OCI-LY1 (cell line): ENCODE measurements around the gene STK31.

ENCODE experiments used
- H2AFZ ChIP-seq: fragments of 200-600 bp; sonication (generic), shearing (Covaris generic); 2 replicates; pipeline ENCODE4 v1.6.0; 2014; ENCODE audit warnings: antibody characterized with exemption, mild to moderate bottlenecking, low read length
- H3F3A ChIP-seq: fragments of 200-600 bp; sonication (generic), shearing (Covaris generic); 2 replicates; pipeline ENCODE4 v1.6.0; 2014; ENCODE audit warnings: mild to moderate bottlenecking, antibody characterized with exemption, low read length, moderate library complexity; ENCODE audit not compliant: insufficient read depth
- H3K27ac ChIP-seq: fragments of 200-600 bp; sonication (generic); 2 replicates; pipeline ENCODE4 v1.5.1; 2014; ENCODE audit warnings: low read length, mixed run types, mild to moderate bottlenecking, low read depth; ENCODE audit not compliant: poor library complexity, severe bottlenecking
- H3K27me3 ChIP-seq: fragments of 200-600 bp; sonication (generic); 2 replicates; pipeline ENCODE4 v1.6.0; 2014; ENCODE audit warnings: antibody characterized with exemption, mild to moderate bottlenecking, low read length, moderate library complexity; ENCODE audit not compliant: insufficient read depth
- H3K36me3 ChIP-seq: fragments of 200-600 bp; sonication (generic); 2 replicates; pipeline ENCODE4 v1.6.1; 2014; ENCODE audit warnings: mild to moderate bottlenecking, antibody characterized with exemption, low read length, moderate library complexity, mixed read lengths; ENCODE audit not compliant: insufficient read depth
- H3K4me1 ChIP-seq: fragments of 200-600 bp; sonication (generic); 2 replicates; pipeline ENCODE4 v1.5.1; 2014; ENCODE audit warnings: mild to moderate bottlenecking, low read length, moderate library complexity; ENCODE audit not compliant: insufficient read depth, severe bottlenecking
- H3K4me2 ChIP-seq: fragments of 200-600 bp; sonication (generic), shearing (Covaris generic); 2 replicates; pipeline ENCODE4 v1.6.1; 2014; ENCODE audit warnings: low read length
- H3K4me3 ChIP-seq: fragments of 200-600 bp; sonication (generic); 2 replicates; pipeline ENCODE4 v1.5.1; 2014; ENCODE audit warnings: low read length, low read depth, mild to moderate bottlenecking, mixed read lengths; ENCODE audit not compliant: poor library complexity, severe bottlenecking
- H3K79me2 ChIP-seq: fragments of 200-600 bp; shearing (Covaris generic); 2 replicates; pipeline ENCODE4 v1.6.1; 2016; ENCODE audit warnings: mixed run types, low read length, mixed read lengths; ENCODE audit not compliant: insufficient read depth
- H3K9ac ChIP-seq: fragments of 200-600 bp; sonication (generic), shearing (Covaris generic); 2 replicates; pipeline ENCODE4 v1.6.1; 2014; ENCODE audit warnings: mild to moderate bottlenecking, low read length, mixed read lengths
- H3K9me2 ChIP-seq: fragments of 200-600 bp; sonication (generic), shearing (Covaris generic); 2 replicates; pipeline ENCODE4 v1.6.1; 2014; ENCODE audit warnings: low read depth, mild to moderate bottlenecking, low read length, mixed read lengths
- H3K9me3 ChIP-seq: fragments of 200-600 bp; shearing (Covaris generic); 2 replicates; pipeline ENCODE4 v1.6.1; 2014; ENCODE audit warnings: low read length, mixed read lengths
- H4K20me1 ChIP-seq: fragments of 200-600 bp; sonication (generic), shearing (Covaris generic); 2 replicates; pipeline ENCODE4 v1.6.0; 2016; ENCODE audit warnings: mild to moderate bottlenecking, low read length; ENCODE audit not compliant: insufficient read depth
- EZH2 ChIP-seq: fragments of 200-600 bp; sonication (generic), shearing (Covaris generic); IDR thresholded peaks from 2 replicates; pipeline ENCODE4 v1.8.0; 2017; ENCODE audit warnings: borderline replicate concordance, mixed run types, mild to moderate bottlenecking, antibody characterized with exemption, low read length, moderate library complexity, mixed read lengths
- TF ChIP-seq, protein P1 (sequence below): fragments of 200-600 bp; sonication (generic), shearing (Covaris generic); IDR thresholded peaks from 2 replicates; pipeline ENCODE4 v1.5.1; 2017; ENCODE audit warnings: mild to moderate bottlenecking, antibody characterized with exemption, low read length, moderate library complexity, mixed read lengths

Gene STK31

DNA sequence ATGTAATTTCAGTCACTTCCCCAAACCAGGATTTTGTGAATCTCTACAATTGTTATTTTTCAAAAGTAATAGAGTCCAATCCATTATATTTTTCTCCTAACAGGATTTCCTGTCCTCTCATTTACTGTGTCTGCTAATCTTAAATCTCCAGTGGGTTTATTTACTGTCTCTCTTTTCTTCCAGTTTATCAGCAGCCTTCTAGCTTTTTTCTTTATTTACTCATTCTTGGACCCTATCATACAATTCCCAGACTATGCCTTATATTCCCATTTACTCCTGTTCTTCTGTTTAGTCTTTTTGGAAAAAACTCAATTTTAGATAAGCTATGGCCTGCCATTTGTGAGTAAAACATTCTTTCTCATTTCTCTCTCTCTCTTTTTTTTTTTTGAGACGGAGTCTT is 94.7 kb downstream of the STK31 start:
- H3K9ac ChIP-seq = no peak overlapping the region
- no peaks in the 10 kb centered on the region for H4K20me1 ChIP-seq
- no peaks in the 10 kb centered on the region for H3K4me1 ChIP-seq
- no peaks in the 10 kb centered on the region for H3K27me3 ChIP-seq
- H3K36me3 ChIP-seq = no peaks in the 10 kb centered on the region
- H3K9me3 ChIP-seq = no peaks in the 10 kb centered on the region
- H3K79me2 ChIP-seq = no peaks in the 10 kb centered on the region
- H3F3A ChIP-seq = no peaks in the 10 kb centered on the region
- H3K4me2 ChIP-seq = no peak overlapping the region
- no peak overlapping the region for H3K27ac ChIP-seq
- no peaks in the 10 kb centered on the region for H3K9me2 ChIP-seq
- H3K4me3 ChIP-seq = no peak overlapping the region
- H2AFZ ChIP-seq = no peak overlapping the region
- TF ChIP-seq EZH2 = no peak
- TF ChIP-seq, protein P1, sequence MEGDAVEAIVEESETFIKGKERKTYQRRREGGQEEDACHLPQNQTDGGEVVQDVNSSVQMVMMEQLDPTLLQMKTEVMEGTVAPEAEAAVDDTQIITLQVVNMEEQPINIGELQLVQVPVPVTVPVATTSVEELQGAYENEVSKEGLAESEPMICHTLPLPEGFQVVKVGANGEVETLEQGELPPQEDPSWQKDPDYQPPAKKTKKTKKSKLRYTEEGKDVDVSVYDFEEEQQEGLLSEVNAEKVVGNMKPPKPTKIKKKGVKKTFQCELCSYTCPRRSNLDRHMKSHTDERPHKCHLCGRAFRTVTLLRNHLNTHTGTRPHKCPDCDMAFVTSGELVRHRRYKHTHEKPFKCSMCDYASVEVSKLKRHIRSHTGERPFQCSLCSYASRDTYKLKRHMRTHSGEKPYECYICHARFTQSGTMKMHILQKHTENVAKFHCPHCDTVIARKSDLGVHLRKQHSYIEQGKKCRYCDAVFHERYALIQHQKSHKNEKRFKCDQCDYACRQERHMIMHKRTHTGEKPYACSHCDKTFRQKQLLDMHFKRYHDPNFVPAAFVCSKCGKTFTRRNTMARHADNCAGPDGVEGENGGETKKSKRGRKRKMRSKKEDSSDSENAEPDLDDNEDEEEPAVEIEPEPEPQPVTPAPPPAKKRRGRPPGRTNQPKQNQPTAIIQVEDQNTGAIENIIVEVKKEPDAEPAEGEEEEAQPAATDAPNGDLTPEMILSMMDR = no peak

DNA sequence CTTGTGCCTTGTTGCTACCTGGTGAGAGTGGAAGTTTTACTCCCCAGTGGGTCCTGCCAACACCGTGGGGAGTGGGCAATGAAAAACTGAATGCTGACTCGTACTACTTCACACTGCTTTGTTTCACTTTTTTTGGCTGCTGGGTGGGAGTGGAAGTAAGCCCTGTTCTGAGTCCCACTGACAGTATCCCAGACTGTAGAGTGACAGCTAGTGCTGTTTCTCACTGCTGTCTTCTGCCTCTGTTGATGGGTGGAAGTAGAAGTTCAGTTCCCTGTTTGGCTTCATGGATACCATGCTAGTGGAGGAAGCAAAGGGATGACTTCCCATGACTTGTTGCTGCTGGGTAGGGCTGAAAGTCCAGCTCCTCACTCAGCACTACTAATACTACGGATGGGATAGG is 98.4 kb downstream of the STK31 start:
- no peaks in the 10 kb centered on the region for H4K20me1 ChIP-seq
- H3K36me3 ChIP-seq = no peaks in the 10 kb centered on the region
- no peak for TF ChIP-seq EZH2
- TF ChIP-seq, protein P1 = no peak
- no peak overlapping the region for H3K4me2 ChIP-seq
- no peaks in the 10 kb centered on the region for H3K79me2 ChIP-seq
- H3K4me1 ChIP-seq = no peaks in the 10 kb centered on the region
- H2AFZ ChIP-seq = no peak overlapping the region
- H3K27ac ChIP-seq = no peak overlapping the region
- H3K27me3 ChIP-seq = no peaks in the 10 kb centered on the region
- no peaks in the 10 kb centered on the region for H3F3A ChIP-seq
- H3K9ac ChIP-seq = no peak overlapping the region
- H3K9me3 ChIP-seq = 0 out of 2 replicates have a peak, but pooled peaks cover 5% of the 10 kb centered on the region
- no peaks in the 10 kb centered on the region for H3K9me2 ChIP-seq
- H3K4me3 ChIP-seq = no peak overlapping the region

DNA sequence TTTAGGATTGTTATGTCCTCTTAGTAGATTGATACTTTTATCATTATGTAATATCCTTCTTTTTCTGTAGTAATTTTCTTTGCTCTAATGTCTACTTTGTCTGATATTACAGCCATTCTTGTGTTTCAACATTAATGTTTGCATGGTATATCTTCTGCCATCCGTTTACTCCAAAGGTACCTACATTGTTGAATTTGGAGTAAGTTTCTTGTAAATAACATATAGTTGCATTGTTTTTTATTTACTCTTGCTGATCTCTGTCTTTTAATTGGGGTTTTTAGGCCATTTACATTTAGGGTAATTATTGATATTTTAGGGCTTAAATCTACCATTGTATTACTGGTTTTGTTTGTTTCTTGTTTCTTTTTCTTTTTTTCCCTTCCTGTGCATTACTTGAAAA is 100.1 kb downstream of the STK31 start:
- H3K4me2 ChIP-seq = no peak overlapping the region
- H3K27ac ChIP-seq = no peak overlapping the region
- no peaks in the 10 kb centered on the region for H3K9me2 ChIP-seq
- no peak overlapping the region for H3K4me3 ChIP-seq
- no peaks in the 10 kb centered on the region for H3F3A ChIP-seq
- H3K36me3 ChIP-seq = no peaks in the 10 kb centered on the region
- no peak for TF ChIP-seq EZH2
- TF ChIP-seq, protein P1 = no peak
- no peak overlapping the region for H2AFZ ChIP-seq
- no peaks in the 10 kb centered on the region for H3K4me1 ChIP-seq
- no peak overlapping the region for H3K9ac ChIP-seq
- H3K27me3 ChIP-seq = no peaks in the 10 kb centered on the region
- H3K9me3 ChIP-seq = 0 out of 2 replicates have a peak, but pooled peaks cover 5% of the 10 kb centered on the region
- H3K79me2 ChIP-seq = no peaks in the 10 kb centered on the region
- H4K20me1 ChIP-seq = no peaks in the 10 kb centered on the region
